Effector CD4-positive, alpha-beta T cell (primary cell): Measurements from ENCODE around the gene AMPD3.
A peak's percentile ranks its signal among the peaks of the same experiment; 100 is the strongest.

Experiments used
- DNase-seq: peaks from one replicate; pipeline ENCODE4 v3.0.0-alpha.2; 2020

AMPD3 gene

DNA sequence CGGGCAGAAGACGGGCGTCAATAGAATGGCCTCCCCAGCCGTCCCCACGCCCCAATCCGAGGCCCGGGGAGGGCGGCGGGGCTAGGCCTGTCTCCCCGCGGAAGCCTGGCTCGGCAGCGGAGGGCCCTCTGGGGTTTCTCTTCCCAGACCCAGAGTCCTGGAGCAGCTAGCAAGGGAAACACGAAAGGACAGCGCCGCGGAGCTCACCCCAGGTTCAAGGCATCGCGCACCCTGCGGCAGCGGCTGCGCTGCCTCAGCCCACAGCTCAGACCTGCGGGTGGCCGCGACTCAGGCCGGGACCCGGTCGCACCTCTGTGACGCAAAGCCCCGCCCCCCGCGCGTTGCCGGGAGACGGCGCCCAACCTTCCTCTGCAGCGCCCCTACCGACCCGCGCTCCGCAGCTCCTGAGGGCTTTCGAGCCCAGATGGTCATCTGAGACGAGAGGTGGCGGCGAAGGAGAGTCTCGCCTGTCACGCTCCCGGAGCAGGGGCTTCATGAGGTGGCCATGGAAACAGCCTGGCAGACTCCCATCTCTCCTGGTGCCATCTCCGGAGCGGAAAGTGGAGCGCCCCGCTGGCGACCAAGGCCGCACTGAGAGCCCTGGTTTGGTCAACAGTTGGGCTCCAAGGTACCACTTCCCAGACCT, 86.0 kb downstream of the AMPD3 start, which contains the start of gene RNF141:
Gene RNF141 (minus strand): TSS at position 273 of the 646 bp plus-strand sequence. CDS start 7,029 bp downstream, outside the sequence.
- peak; percentile 92 for DNase-seq

DNA sequence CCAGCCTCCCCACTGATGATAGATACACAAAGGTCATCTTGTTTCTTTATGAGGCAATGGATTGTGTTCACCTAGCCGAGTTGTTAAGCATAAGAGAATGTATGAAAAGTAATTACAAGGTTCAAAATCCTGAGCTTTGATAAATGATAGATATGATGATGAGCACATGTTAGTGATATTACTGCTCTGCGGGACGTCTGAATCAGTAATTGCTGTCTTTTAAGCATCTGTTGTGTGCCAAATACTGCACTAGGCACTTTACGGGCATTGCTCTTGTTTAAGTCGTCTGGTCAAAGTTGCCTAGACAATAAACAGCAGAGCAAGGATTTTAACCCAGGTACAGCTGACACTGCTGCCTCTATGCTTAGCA, 86.5 kb downstream of the AMPD3 start:
- DNase-seq, result no peak

- no peak for DNase-seq
These were observed 87.7 kb downstream of the AMPD3 start for GRCh38 chr11:10542776-10543175.

DNA sequence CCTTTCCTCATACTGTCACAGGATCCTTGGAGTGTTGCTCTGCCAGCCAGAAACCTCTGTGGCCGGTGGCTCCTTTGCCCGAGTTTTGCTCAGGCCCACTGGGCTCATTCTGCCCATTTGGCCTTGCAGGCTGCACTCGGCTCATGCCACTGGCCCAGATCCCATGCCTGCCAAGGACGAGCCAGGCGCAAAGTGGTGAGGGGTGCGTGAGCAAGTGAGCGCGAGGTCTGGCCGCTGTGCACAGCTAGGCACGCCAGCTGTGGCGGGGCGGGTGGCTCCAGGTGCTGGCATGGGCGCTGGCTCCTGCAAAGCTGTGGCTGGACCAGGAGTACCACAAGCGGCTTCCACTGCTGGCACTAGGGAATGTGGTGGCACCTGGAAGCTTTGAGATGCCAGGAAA, 88.7 kb downstream of the AMPD3 start:
- DNase-seq, result no peak

- no peak for DNase-seq
These were observed 89.7 kb downstream of the AMPD3 start for GRCh38 chr11:10544491-10545465.

GRCh38 chr11:10550503-10551289, 95.6 kb downstream of the AMPD3 start:
- no peak for DNase-seq

DNA sequence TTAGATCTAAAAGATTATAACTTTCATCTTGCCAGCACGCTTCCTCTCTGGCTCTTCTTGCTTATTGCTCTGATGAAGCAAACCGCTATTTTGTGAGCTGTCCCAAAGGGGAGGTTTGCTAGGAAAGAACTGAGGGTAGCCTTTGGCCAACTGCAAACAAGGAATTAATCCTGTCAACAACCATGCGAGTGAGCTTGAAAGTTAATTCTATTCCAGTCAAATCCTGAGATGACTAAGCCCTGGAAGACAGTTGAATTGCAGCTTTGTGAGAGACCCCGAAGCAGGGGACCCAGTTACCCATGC, 96.2 kb downstream of the AMPD3 start:
- no peak for DNase-seq

- no peak for DNase-seq
These were observed 96.8 kb downstream of the AMPD3 start for GRCh38 chr11:10551845-10552352.

DNA sequence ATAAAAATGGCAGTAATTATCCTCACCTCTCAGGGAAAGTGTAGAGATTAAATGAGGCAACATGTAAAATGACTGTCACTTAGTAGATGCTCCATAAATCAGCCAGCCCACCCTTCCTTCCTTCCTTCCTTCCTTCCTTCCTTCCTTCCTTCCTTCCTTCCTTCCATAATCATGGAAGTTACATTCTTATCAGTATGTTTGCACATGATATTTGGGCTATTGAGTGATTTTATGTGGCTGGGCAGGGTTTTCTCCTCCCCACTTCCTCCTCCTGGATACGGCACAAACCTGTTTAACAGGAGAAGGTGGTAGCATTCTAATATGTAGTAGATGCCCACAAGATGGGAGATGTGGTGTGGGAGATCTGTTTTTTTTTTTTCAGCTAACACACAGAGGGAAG, 101.5 kb downstream of the AMPD3 start:
- DNase-seq, result no peak
